Keratinocyte (primary cell): ENCODE results near the gene DES. TPM values are rescaled to one million over a fixed set of nuclear protein-coding genes. Genes with fewer than 3 reads are reported as not detected.

ENCODE experiments used
- DNase-seq: peaks from one replicate; pipeline ENCODE4 v3.0.0-alpha.2; 2011; ENCODE audit warnings: low read depth, missing footprints, low spot score
- FAIRE-seq: peaks from 2 replicates; lab custom pipeline; 2011; peaks lifted over from hg19 to GRCh38; lab: Jason Lieb, UNC
- H2AFZ ChIP-seq: 2 replicates; pipeline ENCODE4 v1.6.0; 2012; ENCODE audit warnings: low read length, control low read depth, inconsistent platforms; ENCODE audit not compliant: control insufficient read depth
- H3K27ac ChIP-seq: 2 replicates; pipeline ENCODE4 v1.5.1; 2011; ENCODE audit warnings: low read length; ENCODE audit not compliant: control insufficient read depth, insufficient read depth
- H3K27me3 ChIP-seq: 3 replicates; pipeline ENCODE4 v1.6.0; 2011; ENCODE audit warnings: low read length; ENCODE audit not compliant: control insufficient read depth, insufficient read depth; ENCODE audit errors: extremely low read depth
- H3K36me3 ChIP-seq, 2 experiments: 2 replicates in 1 of 2; 3 replicates in 1 of 2; pipeline ENCODE4 v1.5.1; 2011; ENCODE audit warnings: low read length in 2 of 2, mild to moderate bottlenecking in 1 of 2; ENCODE audit not compliant: control insufficient read depth in 2 of 2, insufficient read depth in 2 of 2; ENCODE audit errors: extremely low read depth in 1 of 2
- H3K4me1 ChIP-seq: 3 replicates; pipeline ENCODE4 v1.5.1; 2011; ENCODE audit warnings: low read length; ENCODE audit not compliant: control insufficient read depth, insufficient read depth; ENCODE audit errors: extremely low read depth
- H3K4me2 ChIP-seq: 3 replicates; pipeline ENCODE4 v1.6.0; 2011; ENCODE audit warnings: low read depth, low read length; ENCODE audit not compliant: control insufficient read depth, insufficient read depth; ENCODE audit errors: extremely low read depth
- H3K4me3 ChIP-seq, 3 experiments: fragments of 200-600 bp in 1 of 3; sonication (generic) in 1 of 3; 2 replicates in 2 of 3; 3 replicates in 1 of 3; pipeline ENCODE4 v1.5.1; 2011 to 2016; ENCODE audit warnings: low read length in 3 of 3, mild to moderate bottlenecking in 3 of 3, control low read depth in 2 of 3, inconsistent platforms in 1 of 3, low read depth in 1 of 3, mixed read lengths in 1 of 3, mixed run types in 1 of 3, moderate library complexity in 1 of 3; ENCODE audit not compliant: control insufficient read depth in 2 of 3, insufficient read depth in 2 of 3; ENCODE audit errors: extremely low read depth in 1 of 3
- H3K79me2 ChIP-seq: 2 replicates; pipeline ENCODE4 v1.6.0; 2012; ENCODE audit warnings: low read length; ENCODE audit not compliant: control insufficient read depth, insufficient read depth
- H3K9ac ChIP-seq: 3 replicates; pipeline ENCODE4 v1.6.0; 2011; ENCODE audit warnings: low read length; ENCODE audit not compliant: control insufficient read depth, insufficient read depth; ENCODE audit errors: extremely low read depth
- H3K9me1 ChIP-seq: 3 replicates; pipeline ENCODE4 v1.6.0; 2011; ENCODE audit warnings: low read length; ENCODE audit not compliant: control insufficient read depth, insufficient read depth; ENCODE audit errors: extremely low read depth
- H3K9me3 ChIP-seq: 2 replicates; pipeline ENCODE4 v1.5.1; 2012; ENCODE audit warnings: low read depth, low read length; ENCODE audit not compliant: control insufficient read depth
- H4K20me1 ChIP-seq: 3 replicates; pipeline ENCODE4 v1.6.0; 2011; ENCODE audit warnings: low read length; ENCODE audit not compliant: control insufficient read depth, insufficient read depth; ENCODE audit errors: extremely low read depth
- CTCF ChIP-seq, 3 experiments: IDR thresholded peaks in 1 of 3; conservative IDR thresholded peaks in 1 of 3; optimal IDR thresholded peaks in 1 of 3; 2 replicates in 2 of 3; 3 replicates in 1 of 3; pipeline versions ENCODE3 to v1.5.1; 2011; ENCODE audit warnings: low read length in 3 of 3, mild to moderate bottlenecking in 3 of 3, moderate library complexity in 2 of 3, control low read depth in 1 of 3, inconsistent platforms in 1 of 3; ENCODE audit not compliant: insufficient read depth in 2 of 3; ENCODE audit errors: extremely low read depth in 1 of 3
- EZH2 ChIP-seq: IDR thresholded peaks from one replicate; pipeline ENCODE4 v1.6.1; 2012; ENCODE audit warnings: inconsistent platforms, mild to moderate bottlenecking, low read length, moderate library complexity
- dilution Hi-C: fragments of 300-500 bp; cut with MboI; formaldehyde crosslinking; loops from one replicate; pipeline ENCODE4 v1.7.0; 2020; ENCODE audit warnings: low sequenced_read_pairs; ENCODE audit not compliant: extremely low pct_ligation_motif_present
- polyA plus RNA-seq, 5 experiments: library from polyadenylated mRNA; depleted of rRNA in 3 of 5; stranded (reverse) in 3 of 5; stranded (forward) in 1 of 5; unstranded in 1 of 5; fragments of >200 nt; gene quantifications; 1 replicate in 1 of 5; 2 replicates in 3 of 5; 3 replicates in 1 of 5; pipeline versions ENCODE4 v1.2.1 to v1.2.3, GENCODE V29; 2011 to 2012; ENCODE audit warnings: missing spikeins in 2 of 5, low read depth in 1 of 5, low replicate concordance in 1 of 5

Gene DES
- polyA plus RNA-seq, 1 donor (not counting 4 experiments of a cell fraction or from before 2014, with no cell fraction given): not detected

GRCh38 chr2:219459460-219460311 is 41.5 kb downstream of the DES start:
- Histone ChIP-seq H4K20me1 (no peaks in the 10 kb centered on the region), H3K27ac (no peak overlapping the region), H3K27me3 (no peaks in the 10 kb centered on the region), H3K36me3 (peaks cover 11 to 14% of the 10 kb centered on the region in 2 experiments), H3K4me1 (peaks cover 20% of the 10 kb centered on the region), H3K79me2 (no peaks in the 10 kb centered on the region), H3K4me2 (no peak overlapping the region), H2AFZ (no peak overlapping the region), H3K9ac (no peak overlapping the region), H3K4me3 (no peak overlapping the region), H3K9me3 (no peaks in the 10 kb centered on the region), H3K9me1 (peaks cover 5% of the 10 kb centered on the region)
- TF ChIP-seq EZH2: no peak
- TF ChIP-seq CTCF (optimal IDR thresholded peaks at IDR 0.05 in 1 of 3, IDR thresholded peaks at IDR 0.05 in 1 of 3, conservative IDR thresholded peaks at IDR 0.05 in 1 of 3; ENCODE audit: extremely low read depth in 1 of 3, insufficient read depth in 2 of 3, low read length in 3 of 3): peak in 2 of 3 experiments; percentile 92 to 93
- FAIRE-seq: peak; percentile 20
- dilution Hi-C loops: no loop called here
- no peak for DNase-seq

- Histone ChIP-seq H3K9me3 (no peaks in the 10 kb centered on the region), H3K27me3 (no peaks in the 10 kb centered on the region), H3K79me2 (no peaks in the 10 kb centered on the region), H3K27ac (no peak overlapping the region), H3K9ac (no peak overlapping the region), H3K4me3 (no peak overlapping the region), H2AFZ (no peak overlapping the region), H3K36me3 (peaks cover 11 to 14% of the 10 kb centered on the region in 2 experiments), H3K9me1 (peaks cover 5% of the 10 kb centered on the region), H3K4me2 (no peak overlapping the region), H4K20me1 (no peaks in the 10 kb centered on the region), H3K4me1 (peaks cover 20% of the 10 kb centered on the region)
- dilution Hi-C loops: no loop called here
- TF ChIP-seq CTCF (optimal IDR thresholded peaks at IDR 0.05 in 1 of 3, IDR thresholded peaks at IDR 0.05 in 1 of 3, conservative IDR thresholded peaks at IDR 0.05 in 1 of 3; ENCODE audit: extremely low read depth in 1 of 3, insufficient read depth in 2 of 3, low read length in 3 of 3) (no peak), EZH2 (no peak)
- FAIRE-seq (no peak), DNase-seq (no peak)
Observed at GRCh38 chr2:219460424-219460926, 42.3 kb downstream of the DES start.
